Nephron (organoid): ENCODE results near the gene CPLX4.

Experiments used
- H3K27ac Mint-ChIP-seq, 3 experiments: 2 replicates each; pipeline ENCODE4 v1.8.0; 2020; ENCODE audit warnings: mixed read lengths in 3 of 3, mild to moderate bottlenecking in 2 of 3, moderate library complexity in 1 of 3
- H3K27me3 Mint-ChIP-seq: 2 replicates; pipeline ENCODE4 v1.8.0; 2021; ENCODE audit warnings: low read depth, mild to moderate bottlenecking, moderate library complexity, mixed read lengths
- H3K36me3 Mint-ChIP-seq: 2 replicates; pipeline ENCODE4 v1.8.0; 2020; ENCODE audit warnings: low read depth, mixed read lengths
- H3K4me1 Mint-ChIP-seq: 2 replicates; pipeline ENCODE4 v1.8.0; 2020; ENCODE audit warnings: mixed read lengths
- H3K4me3 Mint-ChIP-seq, 3 experiments: 2 replicates each; pipeline ENCODE4 v1.8.0; 2020; ENCODE audit warnings: mild to moderate bottlenecking in 3 of 3, mixed read lengths in 3 of 3, moderate library complexity in 2 of 3
- H3K9me3 Mint-ChIP-seq: 2 replicates; pipeline ENCODE4 v1.8.0; 2020; ENCODE audit warnings: mixed read lengths
- CTCF ChIP-seq, 3 experiments: fragments of 200-600 bp; sonication (generic); IDR thresholded peaks; one replicate each; pipeline ENCODE4 v1.5.0; 2021; ENCODE audit warnings: antibody characterized with exemption in 3 of 3; ENCODE audit not compliant: unreplicated experiment in 3 of 3

The CPLX4 gene

GRCh38 chr18:59279193-59279592 is 39.3 kb downstream of the CPLX4 start:
- Mint-ChIP-seq H3K36me3 (no peaks in the 10 kb centered on the region), H3K4me1 (no peaks in the 10 kb centered on the region), H3K9me3 (no peaks in the 10 kb centered on the region), H3K27ac (no peak overlapping the region), H3K27me3 (peaks cover 100% of the 10 kb centered on the region), H3K4me3 (no peak overlapping the region)
- no peak for TF ChIP-seq CTCF (IDR thresholded peaks at IDR 0.05; ENCODE audit: unreplicated experiment in 3 of 3)

- H3K36me3 Mint-ChIP-seq = no peaks in the 10 kb centered on the region
- H3K27ac Mint-ChIP-seq = no peak overlapping the region
- no peak for TF ChIP-seq CTCF (IDR thresholded peaks at IDR 0.05; ENCODE audit: unreplicated experiment in 3 of 3)
- H3K27me3 Mint-ChIP-seq = peaks cover 100% of the 10 kb centered on the region
- no peak overlapping the region for H3K4me3 Mint-ChIP-seq
- H3K4me1 Mint-ChIP-seq = no peaks in the 10 kb centered on the region
- no peaks in the 10 kb centered on the region for H3K9me3 Mint-ChIP-seq
Observed at GRCh38 chr18:59278793-59279192, 39.7 kb downstream of the CPLX4 start.

GRCh38 chr18:59276047-59276446 is 42.4 kb downstream of the CPLX4 start:
- Mint-ChIP-seq H3K9me3 (no peaks in the 10 kb centered on the region), H3K27ac (no peak overlapping the region), H3K27me3 (peaks cover 93% of the 10 kb centered on the region), H3K36me3 (no peaks in the 10 kb centered on the region), H3K4me1 (no peaks in the 10 kb centered on the region), H3K4me3 (no peak overlapping the region)
- no peak for TF ChIP-seq CTCF (IDR thresholded peaks at IDR 0.05; ENCODE audit: unreplicated experiment in 3 of 3)

GRCh38 chr18:59275406-59275949 is 43.0 kb downstream of the CPLX4 start:
- no peak overlapping the region for H3K27ac Mint-ChIP-seq
- no peaks in the 10 kb centered on the region for H3K9me3 Mint-ChIP-seq
- H3K4me3 Mint-ChIP-seq = no peak overlapping the region
- H3K36me3 Mint-ChIP-seq = no peaks in the 10 kb centered on the region
- peaks cover 93% of the 10 kb centered on the region for H3K27me3 Mint-ChIP-seq
- no peaks in the 10 kb centered on the region for H3K4me1 Mint-ChIP-seq
- no peak for TF ChIP-seq CTCF (IDR thresholded peaks at IDR 0.05; ENCODE audit: unreplicated experiment in 3 of 3)

GRCh38 chr18:59274533-59274928 is 43.9 kb downstream of the CPLX4 start:
- TF ChIP-seq CTCF (IDR thresholded peaks at IDR 0.05; ENCODE audit: unreplicated experiment in 3 of 3) = no peak
- Mint-ChIP-seq H3K4me1 (peaks cover 4% of the 10 kb centered on the region), H3K27me3 (peaks cover 93% of the 10 kb centered on the region), H3K4me3 (peak overlapping the region in 2 of 3 experiments; percentile 32 to 74), H3K9me3 (no peaks in the 10 kb centered on the region), H3K36me3 (no peaks in the 10 kb centered on the region), H3K27ac (no peak overlapping the region)

GRCh38 chr18:59273759-59274532 is 44.5 kb downstream of the CPLX4 start:
- peak in 1 of 3 experiments; percentile 2 for TF ChIP-seq CTCF (IDR thresholded peaks at IDR 0.05; ENCODE audit: unreplicated experiment in 3 of 3)
- H3K4me1 Mint-ChIP-seq = peaks cover 6% of the 10 kb centered on the region
- peak overlapping the region; percentile 50 to 74 (median 53) for H3K4me3 Mint-ChIP-seq
- H3K27ac Mint-ChIP-seq = no peak overlapping the region
- H3K9me3 Mint-ChIP-seq = no peaks in the 10 kb centered on the region
- no peaks in the 10 kb centered on the region for H3K36me3 Mint-ChIP-seq
- peaks cover 92% of the 10 kb centered on the region for H3K27me3 Mint-ChIP-seq
